OCI-LY3 (cell line): ENCODE measurements around the gene RNU4-1.

ENCODE experiments used
- EZH2phosphoT487 ChIP-seq: fragments of 200-600 bp; shearing (Covaris generic); IDR thresholded peaks from 2 replicates; pipeline ENCODE4 v1.6.1; 2018; ENCODE audit warnings: antibody characterized with exemption, mixed run types, low read depth
- TF ChIP-seq, protein P1 (sequence below): fragments of 200-600, 300-600 bp; sonication (generic); IDR thresholded peaks from 2 replicates; pipeline ENCODE4 v1.5.1; 2014; ENCODE audit warnings: antibody characterized with exemption, low read length, low read depth

DNA sequence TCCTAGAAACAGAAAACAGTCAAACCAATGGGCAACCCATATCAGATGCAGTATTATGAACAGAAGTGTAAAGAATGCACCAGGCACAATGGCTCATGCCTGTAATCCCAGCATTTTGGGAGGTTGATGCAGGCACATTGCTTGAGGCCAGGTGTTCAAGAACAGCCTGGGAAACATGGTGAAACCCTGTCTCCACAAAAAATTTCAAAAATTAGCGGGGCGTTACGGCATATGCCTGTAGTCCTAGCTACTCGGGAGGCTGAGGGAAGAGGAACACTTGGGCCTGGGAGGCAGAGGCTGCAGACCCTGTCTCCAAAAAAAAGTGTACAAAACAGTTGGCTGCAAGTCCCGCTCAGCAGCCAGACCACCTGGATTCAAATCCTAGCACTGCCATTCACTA is 32.4 kb downstream of the RNU4-1 start:
- TF ChIP-seq, protein P1, sequence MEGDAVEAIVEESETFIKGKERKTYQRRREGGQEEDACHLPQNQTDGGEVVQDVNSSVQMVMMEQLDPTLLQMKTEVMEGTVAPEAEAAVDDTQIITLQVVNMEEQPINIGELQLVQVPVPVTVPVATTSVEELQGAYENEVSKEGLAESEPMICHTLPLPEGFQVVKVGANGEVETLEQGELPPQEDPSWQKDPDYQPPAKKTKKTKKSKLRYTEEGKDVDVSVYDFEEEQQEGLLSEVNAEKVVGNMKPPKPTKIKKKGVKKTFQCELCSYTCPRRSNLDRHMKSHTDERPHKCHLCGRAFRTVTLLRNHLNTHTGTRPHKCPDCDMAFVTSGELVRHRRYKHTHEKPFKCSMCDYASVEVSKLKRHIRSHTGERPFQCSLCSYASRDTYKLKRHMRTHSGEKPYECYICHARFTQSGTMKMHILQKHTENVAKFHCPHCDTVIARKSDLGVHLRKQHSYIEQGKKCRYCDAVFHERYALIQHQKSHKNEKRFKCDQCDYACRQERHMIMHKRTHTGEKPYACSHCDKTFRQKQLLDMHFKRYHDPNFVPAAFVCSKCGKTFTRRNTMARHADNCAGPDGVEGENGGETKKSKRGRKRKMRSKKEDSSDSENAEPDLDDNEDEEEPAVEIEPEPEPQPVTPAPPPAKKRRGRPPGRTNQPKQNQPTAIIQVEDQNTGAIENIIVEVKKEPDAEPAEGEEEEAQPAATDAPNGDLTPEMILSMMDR: no peak
- TF ChIP-seq EZH2phosphoT487: no peak
